NOMO-1 treated with DMSO at 0.1 percent for 48 hours (cell line): ENCODE data around the gene SLC35E2B.

Experiments used
- DNase-seq: peaks from one replicate; lab custom pipeline; 2025; ENCODE audit not compliant: unreplicated experiment; lab: John Stamatoyannopoulos, UW

The SLC35E2B gene

DNA sequence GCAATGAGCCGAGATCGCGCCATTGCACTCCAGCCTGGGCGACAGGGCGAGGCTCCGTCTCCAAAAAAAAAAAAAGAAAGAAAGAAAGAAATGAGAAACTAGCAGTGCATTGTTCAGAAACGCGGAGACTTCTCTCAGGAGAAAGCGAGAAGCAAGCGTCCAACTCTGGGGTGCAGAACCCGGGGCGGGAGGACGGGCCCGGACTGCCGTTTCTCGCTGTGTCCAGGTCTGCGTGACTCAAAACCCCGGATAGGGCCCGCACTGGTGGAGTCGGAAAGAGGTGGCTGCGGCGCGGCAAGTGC is 77.7 kb downstream of the SLC35E2B start:
- no peak for DNase-seq

DNA sequence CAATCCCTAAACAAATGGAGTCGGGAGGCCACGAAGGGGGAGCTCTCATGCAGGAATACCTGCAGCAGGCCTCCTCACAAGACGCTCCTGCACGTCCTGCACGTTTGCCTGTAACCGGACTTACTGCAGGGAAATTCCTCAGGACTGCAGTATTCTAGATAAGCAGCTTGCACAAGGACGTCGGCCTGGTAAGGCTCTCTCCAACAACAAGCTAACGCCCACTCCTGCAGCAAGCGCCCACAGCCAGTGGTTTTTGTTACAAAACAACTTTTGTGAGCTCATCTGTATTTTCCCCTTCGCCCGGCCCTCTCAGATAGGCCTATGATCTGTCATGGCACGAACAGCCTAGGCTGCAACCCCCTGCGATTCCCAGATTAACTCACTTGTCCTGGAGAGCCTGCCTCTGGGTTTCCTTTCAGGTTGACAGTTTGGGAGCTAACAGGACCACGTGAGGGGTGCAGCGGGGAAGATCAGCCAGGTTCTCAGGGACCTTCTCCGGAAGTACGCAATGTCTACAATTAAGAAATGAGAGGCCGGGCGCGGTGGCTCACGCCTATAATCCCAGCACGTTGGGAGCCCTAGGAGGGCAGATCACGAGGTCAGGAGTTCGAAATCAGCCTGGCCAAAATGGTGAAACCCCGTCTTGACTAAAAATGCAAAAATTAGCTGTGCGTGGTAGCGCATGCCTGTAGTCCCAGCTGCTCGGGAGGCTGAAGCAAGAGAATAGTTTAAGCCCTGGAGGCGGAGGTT is 78.2 kb downstream of the SLC35E2B start:
- peak; percentile 85 for DNase-seq

- DNase-seq: no peak
Measured at GRCh38 chr1:1613509-1614082, 79.0 kb downstream of the SLC35E2B start.

GRCh38 chr1:1612104-1612400 is 80.5 kb downstream of the SLC35E2B start:
- DNase-seq: no peak

DNA sequence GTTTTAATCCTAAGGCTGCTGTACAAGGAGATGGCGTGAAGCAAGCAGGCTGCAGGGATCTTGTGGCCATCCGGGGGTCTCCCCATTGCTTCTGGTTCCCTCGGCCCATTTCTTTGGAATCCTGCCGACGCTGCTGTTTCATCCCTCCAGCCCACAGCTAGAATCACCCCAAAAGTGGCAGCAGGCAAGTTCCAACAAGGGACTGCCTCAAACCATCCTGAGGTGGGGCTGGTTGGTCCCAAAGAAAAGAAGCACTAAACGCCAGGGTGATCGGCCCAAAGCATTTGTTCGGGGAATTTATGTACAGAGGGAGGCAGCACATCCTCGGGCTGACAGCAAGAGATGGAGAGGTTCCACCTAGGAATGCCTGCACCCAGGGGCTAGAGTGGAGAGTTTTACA is 81.8 kb downstream of the SLC35E2B start:
- DNase-seq: no peak

- no peak for DNase-seq
Measured at GRCh38 chr1:1609822-1610485, 82.6 kb downstream of the SLC35E2B start.
